ENCODE data around the gene SMARCD3. TPM values are rescaled to one million over a fixed set of nuclear protein-coding genes. Genes with fewer than 3 reads are reported as not detected.

The SMARCD3 gene
- total and polyA plus RNA-seq, 9 of the 15 experiments (the other 6 are each of a cell fraction or from before 2014, with no cell fraction given), result 0.43 to 3.6 (median 2.6) TPM

DNA sequence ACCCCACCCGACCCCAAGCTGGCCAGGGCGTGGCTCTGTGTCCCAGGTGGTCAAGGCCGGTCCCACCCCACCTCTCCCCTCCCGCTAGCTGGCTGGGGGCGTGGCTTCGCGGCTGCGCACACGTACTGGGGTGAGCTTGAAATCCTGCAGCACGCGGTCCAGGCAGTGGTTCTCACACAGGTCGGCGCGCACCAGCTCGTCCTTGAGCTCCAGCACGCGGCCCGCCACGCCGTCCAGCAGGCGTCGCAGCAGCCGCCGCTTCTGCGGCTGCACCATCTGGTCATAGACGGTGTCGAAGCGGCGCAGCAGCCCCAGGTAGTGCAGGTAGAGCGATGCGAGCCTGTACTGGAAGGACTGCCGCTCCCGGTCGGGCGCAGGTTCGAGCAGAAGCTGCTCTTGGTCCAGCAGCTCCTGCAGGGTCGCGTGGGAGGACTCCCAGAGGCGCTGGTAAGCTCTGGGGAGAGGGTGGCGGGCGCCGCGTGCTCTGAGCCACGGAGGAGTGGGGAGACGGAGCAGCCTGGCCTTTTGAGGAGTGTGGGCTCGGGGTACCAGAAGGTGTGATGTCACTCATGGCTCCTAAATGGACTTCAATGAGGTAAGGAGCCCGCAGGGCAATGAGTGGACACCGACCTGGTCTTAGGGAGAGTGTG lies 44.0 kb downstream of the SMARCD3 start (continued):
- TF ChIP-seq, protein P1, sequence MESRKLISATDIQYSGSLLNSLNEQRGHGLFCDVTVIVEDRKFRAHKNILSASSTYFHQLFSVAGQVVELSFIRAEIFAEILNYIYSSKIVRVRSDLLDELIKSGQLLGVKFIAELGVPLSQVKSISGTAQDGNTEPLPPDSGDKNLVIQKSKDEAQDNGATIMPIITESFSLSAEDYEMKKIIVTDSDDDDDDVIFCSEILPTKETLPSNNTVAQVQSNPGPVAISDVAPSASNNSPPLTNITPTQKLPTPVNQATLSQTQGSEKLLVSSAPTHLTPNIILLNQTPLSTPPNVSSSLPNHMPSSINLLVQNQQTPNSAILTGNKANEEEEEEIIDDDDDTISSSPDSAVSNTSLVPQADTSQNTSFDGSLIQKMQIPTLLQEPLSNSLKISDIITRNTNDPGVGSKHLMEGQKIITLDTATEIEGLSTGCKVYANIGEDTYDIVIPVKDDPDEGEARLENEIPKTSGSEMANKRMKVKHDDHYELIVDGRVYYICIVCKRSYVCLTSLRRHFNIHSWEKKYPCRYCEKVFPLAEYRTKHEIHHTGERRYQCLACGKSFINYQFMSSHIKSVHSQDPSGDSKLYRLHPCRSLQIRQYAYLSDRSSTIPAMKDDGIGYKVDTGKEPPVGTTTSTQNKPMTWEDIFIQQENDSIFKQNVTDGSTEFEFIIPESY (CRISPR knock-in tag; IDR thresholded peaks at IDR 0.05), result peak; percentile 66; the same call in 1 of the 2 replicates
- TF ChIP-seq CBFB (CRISPR knock-in tag; IDR thresholded peaks at IDR 0.05) (peak; percentile 71; the same call in 1 of the 2 replicates), PTBP1 (IDR thresholded peaks at IDR 0.05; ENCODE audit: low read depth, low read length) (no peak), NFIX (CRISPR knock-in tag; IDR thresholded peaks at IDR 0.05; ENCODE audit: low read depth) (no peak), ETV6 (IDR thresholded peaks at IDR 0.05; ENCODE audit: borderline replicate concordance in 1 of 2, low read depth in 2 of 2, low read length in 1 of 2) (no peak), ETV6 (CRISPR knock-in tag; IDR thresholded peaks at IDR 0.05; ENCODE audit: borderline replicate concordance) (peak; percentile 52; the same call in 1 of the 2 replicates), MTA2 (IDR thresholded peaks at IDR 0.05; ENCODE audit: low read depth) (no peak), CBX1 (IDR thresholded peaks at IDR 0.05; ENCODE audit: low read depth) (0 out of 2 replicates have a peak, but pooled peaks have one; percentile 34), ZNF124 (CRISPR knock-in tag; IDR thresholded peaks at IDR 0.05) (no peak)
- TF ChIP-seq, protein P2, sequence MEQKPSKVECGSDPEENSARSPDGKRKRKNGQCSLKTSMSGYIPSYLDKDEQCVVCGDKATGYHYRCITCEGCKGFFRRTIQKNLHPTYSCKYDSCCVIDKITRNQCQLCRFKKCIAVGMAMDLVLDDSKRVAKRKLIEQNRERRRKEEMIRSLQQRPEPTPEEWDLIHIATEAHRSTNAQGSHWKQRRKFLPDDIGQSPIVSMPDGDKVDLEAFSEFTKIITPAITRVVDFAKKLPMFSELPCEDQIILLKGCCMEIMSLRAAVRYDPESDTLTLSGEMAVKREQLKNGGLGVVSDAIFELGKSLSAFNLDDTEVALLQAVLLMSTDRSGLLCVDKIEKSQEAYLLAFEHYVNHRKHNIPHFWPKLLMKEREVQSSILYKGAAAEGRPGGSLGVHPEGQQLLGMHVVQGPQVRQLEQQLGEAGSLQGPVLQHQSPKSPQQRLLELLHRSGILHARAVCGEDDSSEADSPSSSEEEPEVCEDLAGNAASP (IDR thresholded peaks at IDR 0.05), result no peak
- TF ChIP-seq, protein P3, sequence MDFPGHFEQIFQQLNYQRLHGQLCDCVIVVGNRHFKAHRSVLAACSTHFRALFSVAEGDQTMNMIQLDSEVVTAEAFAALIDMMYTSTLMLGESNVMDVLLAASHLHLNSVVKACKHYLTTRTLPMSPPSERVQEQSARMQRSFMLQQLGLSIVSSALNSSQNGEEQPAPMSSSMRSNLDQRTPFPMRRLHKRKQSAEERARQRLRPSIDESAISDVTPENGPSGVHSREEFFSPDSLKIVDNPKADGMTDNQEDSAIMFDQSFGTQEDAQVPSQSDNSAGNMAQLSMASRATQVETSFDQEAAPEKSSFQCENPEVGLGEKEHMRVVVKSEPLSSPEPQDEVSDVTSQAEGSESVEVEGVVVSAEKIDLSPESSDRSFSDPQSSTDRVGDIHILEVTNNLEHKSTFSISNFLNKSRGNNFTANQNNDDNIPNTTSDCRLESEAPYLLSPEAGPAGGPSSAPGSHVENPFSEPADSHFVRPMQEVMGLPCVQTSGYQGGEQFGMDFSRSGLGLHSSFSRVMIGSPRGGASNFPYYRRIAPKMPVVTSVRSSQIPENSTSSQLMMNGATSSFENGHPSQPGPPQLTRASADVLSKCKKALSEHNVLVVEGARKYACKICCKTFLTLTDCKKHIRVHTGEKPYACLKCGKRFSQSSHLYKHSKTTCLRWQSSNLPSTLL (IDR thresholded peaks at IDR 0.05), result peak; percentile 88
- TF ChIP-seq, protein P4, sequence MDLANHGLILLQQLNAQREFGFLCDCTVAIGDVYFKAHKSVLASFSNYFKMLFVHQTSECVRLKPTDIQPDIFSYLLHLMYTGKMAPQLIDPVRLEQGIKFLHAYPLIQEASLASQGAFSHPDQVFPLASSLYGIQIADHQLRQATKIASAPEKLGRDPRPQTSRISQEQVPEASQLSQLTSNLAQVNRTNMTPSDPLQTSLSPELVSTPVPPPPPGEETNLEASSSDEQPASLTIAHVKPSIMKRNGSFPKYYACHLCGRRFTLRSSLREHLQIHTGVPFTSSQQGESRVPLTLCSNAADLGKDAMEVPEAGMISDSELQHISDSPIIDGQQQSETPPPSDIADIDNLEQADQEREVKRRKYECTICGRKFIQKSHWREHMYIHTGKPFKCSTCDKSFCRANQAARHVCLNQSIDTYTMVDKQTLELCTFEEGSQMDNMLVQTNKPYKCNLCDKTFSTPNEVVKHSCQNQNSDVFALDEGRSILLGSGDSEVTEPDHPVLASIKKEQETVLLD (IDR thresholded peaks at IDR 0.05), result no peak
- TF ChIP-seq, protein P5, sequence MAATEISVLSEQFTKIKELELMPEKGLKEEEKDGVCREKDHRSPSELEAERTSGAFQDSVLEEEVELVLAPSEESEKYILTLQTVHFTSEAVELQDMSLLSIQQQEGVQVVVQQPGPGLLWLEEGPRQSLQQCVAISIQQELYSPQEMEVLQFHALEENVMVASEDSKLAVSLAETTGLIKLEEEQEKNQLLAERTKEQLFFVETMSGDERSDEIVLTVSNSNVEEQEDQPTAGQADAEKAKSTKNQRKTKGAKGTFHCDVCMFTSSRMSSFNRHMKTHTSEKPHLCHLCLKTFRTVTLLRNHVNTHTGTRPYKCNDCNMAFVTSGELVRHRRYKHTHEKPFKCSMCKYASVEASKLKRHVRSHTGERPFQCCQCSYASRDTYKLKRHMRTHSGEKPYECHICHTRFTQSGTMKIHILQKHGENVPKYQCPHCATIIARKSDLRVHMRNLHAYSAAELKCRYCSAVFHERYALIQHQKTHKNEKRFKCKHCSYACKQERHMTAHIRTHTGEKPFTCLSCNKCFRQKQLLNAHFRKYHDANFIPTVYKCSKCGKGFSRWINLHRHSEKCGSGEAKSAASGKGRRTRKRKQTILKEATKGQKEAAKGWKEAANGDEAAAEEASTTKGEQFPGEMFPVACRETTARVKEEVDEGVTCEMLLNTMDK (IDR thresholded peaks at IDR 0.05; ENCODE audit: borderline replicate concordance, insufficient read depth, low read depth, low read length, poor library complexity, severe bottlenecking), result peak; percentile 81
- TF ChIP-seq, protein P6, sequence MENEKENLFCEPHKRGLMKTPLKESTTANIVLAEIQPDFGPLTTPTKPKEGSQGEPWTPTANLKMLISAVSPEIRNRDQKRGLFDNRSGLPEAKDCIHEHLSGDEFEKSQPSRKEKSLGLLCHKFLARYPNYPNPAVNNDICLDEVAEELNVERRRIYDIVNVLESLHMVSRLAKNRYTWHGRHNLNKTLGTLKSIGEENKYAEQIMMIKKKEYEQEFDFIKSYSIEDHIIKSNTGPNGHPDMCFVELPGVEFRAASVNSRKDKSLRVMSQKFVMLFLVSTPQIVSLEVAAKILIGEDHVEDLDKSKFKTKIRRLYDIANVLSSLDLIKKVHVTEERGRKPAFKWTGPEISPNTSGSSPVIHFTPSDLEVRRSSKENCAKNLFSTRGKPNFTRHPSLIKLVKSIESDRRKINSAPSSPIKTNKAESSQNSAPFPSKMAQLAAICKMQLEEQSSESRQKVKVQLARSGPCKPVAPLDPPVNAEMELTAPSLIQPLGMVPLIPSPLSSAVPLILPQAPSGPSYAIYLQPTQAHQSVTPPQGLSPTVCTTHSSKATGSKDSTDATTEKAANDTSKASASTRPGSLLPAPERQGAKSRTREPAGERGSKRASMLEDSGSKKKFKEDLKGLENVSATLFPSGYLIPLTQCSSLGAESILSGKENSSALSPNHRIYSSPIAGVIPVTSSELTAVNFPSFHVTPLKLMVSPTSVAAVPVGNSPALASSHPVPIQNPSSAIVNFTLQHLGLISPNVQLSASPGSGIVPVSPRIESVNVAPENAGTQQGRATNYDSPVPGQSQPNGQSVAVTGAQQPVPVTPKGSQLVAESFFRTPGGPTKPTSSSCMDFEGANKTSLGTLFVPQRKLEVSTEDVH (IDR thresholded peaks at IDR 0.05; ENCODE audit: low read depth, partially characterized antibody), result no peak

Data from K562 (cell line).